NCI-H82 treated with DMSO at 0.1 percent for 48 hours (cell line): Measurements from ENCODE around the gene NOLC1.
A peak's percentile ranks its signal among the peaks of the same experiment; 100 is the strongest.

ENCODE experiments used
- DNase-seq: peaks from one replicate; lab custom pipeline; 2025; ENCODE audit not compliant: unreplicated experiment; lab: John Stamatoyannopoulos, UW

The NOLC1 gene

GRCh38 chr10:102121739-102122372 lies 30.3 kb upstream of the NOLC1 start:
- peak; percentile 81 for DNase-seq

DNA sequence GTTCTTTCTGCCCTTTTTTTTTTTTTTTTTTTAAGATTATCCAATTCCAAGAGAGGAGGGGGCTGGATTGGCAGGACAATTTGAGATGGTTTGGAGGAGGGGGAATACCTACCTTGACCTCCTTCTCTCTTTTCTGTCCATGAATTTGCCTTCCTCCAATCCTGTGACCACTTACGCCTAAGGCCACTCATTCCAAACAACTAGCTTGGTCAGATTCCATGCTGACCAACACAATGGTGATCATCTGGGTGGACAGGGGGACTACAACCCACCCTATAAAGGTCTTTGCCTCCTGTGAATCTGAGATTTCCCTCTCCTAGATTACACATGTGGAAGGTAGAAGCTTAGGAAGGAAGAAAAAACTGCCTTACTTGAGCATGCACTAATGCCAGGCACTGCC lies 29.7 kb upstream of the NOLC1 start:
- no peak for DNase-seq

DNA sequence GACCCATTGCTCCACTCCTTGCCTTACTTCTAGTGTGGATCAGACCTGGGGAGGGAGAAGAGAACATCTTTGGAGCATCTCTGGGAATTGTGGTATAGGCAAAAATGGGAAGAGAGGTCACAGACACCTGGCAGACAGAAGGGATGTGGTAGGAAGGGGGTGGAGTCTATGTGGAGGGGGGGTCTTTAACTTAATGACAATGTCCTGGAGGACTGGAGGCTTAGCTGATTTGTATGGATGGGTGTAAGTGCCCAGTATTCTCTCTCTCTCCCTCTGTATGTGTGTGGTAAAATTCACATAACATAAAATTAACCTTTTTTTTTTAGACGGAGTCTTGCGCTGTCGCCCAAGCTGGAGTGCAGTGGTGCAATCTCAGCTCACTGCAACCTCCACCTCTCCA lies 29.0 kb upstream of the NOLC1 start:
- DNase-seq, result no peak

DNA sequence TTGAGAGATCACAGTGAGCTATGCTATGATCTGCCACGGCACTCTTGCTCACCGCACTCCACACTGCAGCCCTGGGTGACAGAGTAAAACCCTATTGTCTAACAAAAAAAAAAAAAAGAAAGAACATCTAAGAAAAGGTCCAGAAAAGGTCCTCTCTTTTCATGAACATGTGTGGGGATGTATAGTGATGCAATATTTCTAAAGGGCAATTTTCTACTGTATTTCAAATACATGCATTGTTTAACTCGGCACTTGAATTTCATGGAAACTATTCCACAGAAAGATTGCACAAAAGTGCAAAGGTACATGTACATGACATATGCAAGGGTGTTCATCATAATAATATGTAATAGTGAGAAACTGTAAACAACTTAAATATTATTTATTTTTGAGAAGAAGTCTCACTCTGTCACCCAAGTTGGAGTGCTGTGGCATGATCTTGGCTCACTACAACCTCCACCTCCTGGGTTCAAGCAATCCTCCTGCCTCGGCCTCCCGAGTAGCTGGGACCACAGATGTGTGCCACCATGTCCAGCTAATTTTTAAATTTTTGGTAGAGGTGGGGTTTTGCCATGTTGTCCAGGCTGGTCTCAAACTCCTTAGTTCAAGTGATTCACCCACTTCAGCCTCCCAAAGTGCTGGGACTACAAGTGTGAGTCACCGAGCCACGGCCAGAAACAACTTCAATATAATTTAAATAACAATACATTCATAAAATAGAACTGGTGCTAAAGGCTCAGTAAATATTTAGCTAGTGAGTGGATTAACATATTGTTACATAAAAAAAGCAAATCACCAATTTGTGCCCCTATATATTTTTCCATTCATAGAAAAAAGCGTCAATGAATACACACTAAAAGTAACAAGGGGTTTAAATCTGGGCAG lies 20.7 kb upstream of the NOLC1 start:
- DNase-seq, result no peak

- no peak for DNase-seq
Measured at GRCh38 chr10:102132193-102132562, 20.0 kb upstream of the NOLC1 start.

- peak; percentile 96 for DNase-seq
Measured at GRCh38 chr10:102132563-102133372, 19.4 kb upstream of the NOLC1 start, which contains the start of gene PPRC1. PPRC1 (plus strand) TSS chr10:102133040; CDS start chr10:102133069, 29 bp downstream.

GRCh38 chr10:102133373-102134195 lies 18.6 kb upstream of the NOLC1 start:
- DNase-seq, result peak; percentile 23

DNA sequence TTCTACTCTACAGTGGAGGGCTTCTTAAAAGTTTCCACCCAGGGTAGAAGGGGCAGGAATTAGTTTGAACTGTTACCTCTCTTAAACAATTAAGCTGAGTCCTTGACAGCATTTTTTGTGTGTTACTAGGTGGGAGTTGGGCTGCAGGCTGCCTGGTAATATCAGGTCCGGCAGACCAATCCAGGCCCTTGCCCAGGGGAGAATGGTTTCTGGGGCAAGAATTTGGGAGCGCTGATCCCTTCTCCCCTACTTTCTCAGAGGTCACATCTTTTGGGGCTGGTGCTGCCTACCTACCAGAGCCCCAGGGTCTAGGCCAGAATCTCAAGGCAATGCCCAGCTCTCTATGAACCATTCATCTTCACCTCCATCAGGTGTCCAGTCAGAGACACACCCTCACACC lies 17.8 kb upstream of the NOLC1 start:
- no peak for DNase-seq

GRCh38 chr10:102135956-102136526 lies 16.1 kb upstream of the NOLC1 start:
- DNase-seq, result no peak

DNA sequence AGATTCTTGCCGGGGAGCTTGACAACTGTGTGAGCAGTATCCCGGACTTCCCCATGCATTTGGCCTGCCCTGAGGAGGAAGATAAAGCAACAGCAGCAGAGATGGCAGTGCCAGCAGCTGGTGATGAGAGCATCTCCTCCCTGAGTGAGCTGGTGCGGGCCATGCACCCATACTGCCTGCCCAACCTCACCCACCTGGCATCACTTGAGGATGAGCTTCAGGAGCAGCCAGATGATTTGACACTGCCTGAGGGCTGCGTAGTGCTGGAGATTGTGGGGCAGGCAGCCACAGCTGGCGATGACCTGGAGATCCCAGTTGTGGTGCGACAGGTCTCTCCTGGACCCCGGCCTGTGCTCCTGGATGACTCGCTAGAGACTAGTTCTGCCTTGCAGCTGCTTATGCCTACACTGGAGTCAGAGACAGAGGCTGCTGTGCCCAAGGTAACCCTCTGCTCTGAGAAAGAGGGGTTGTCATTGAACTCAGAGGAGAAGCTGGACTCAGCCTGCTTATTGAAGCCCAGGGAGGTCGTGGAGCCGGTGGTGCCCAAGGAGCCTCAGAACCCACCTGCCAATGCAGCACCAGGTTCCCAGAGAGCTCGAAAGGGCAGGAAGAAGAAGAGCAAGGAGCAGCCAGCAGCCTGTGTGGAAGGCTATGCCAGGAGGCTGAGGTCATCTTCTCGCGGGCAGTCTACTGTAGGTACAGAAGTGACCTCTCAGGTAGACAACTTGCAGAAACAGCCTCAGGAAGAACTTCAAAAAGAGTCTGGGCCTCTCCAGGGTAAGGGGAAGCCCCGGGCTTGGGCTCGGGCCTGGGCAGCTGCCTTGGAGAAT lies 12.7 kb upstream of the NOLC1 start:
- no peak for DNase-seq

- DNase-seq, result no peak
Measured at GRCh38 chr10:102140218-102140617, 12.0 kb upstream of the NOLC1 start.

DNA sequence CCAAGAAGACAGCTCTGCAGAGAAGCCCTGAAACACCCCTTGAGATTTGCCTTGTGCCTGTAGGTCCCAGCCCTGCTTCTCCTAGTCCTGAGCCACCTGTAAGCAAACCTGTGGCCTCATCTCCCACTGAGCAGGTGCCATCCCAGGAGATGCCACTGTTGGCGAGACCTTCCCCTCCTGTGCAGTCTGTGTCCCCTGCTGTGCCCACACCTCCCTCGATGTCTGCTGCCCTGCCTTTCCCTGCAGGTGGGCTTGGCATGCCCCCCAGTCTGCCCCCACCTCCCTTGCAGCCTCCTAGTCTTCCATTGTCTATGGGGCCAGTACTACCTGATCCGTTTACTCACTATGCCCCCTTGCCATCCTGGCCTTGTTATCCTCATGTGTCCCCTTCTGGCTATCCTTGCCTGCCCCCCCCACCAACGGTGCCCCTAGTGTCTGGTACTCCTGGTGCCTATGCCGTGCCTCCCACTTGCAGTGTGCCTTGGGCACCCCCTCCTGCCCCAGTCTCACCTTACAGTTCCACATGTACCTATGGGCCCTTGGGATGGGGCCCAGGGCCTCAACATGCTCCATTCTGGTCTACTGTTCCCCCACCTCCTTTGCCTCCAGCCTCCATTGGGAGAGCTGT lies 11.2 kb upstream of the NOLC1 start:
- DNase-seq, result no peak

DNA sequence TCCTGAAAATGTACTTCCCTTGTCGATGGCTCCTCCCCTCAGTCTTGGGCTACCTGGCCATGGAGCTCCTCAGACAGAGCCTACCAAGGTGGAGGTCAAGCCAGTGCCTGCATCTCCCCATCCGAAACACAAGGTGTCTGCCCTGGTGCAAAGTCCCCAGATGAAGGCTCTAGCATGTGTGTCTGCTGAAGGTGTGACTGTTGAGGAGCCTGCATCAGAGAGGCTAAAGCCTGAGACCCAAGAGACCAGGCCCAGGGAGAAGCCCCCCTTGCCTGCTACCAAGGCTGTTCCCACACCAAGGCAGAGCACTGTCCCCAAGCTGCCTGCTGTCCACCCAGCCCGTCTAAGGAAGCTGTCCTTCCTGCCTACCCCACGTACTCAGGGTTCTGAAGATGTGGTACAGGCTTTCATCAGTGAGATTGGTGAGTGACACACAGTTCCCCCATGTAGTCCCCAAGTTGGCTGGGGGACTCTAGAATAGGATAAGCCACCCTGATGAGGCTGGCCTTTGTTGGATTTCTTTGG lies 10.5 kb upstream of the NOLC1 start:
- no peak for DNase-seq

- no peak for DNase-seq
Measured at GRCh38 chr10:102146971-102147428, 5.2 kb upstream of the NOLC1 start.

DNA sequence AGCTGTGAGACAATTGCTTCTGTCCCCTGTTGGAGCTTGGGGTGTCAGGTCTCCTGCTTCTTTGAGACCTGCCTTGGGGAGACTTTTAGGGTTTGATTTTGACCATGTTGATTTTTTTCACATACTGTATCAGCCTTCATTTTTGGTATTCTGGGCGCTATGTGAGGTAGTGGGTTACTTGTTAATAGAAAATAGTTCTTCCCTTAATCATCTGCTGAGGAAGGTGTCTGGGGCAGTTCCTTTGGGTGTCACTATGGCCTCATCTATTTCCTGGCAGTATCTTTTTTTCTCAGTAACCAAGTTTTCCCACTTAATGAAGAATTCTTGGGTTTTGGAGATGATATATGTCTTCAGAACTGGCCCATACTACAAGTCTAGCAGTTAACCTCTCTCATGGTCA lies 4.6 kb upstream of the NOLC1 start:
- DNase-seq, result no peak

- no peak for DNase-seq
Measured at GRCh38 chr10:102148275-102148674, 3.9 kb upstream of the NOLC1 start.

DNA sequence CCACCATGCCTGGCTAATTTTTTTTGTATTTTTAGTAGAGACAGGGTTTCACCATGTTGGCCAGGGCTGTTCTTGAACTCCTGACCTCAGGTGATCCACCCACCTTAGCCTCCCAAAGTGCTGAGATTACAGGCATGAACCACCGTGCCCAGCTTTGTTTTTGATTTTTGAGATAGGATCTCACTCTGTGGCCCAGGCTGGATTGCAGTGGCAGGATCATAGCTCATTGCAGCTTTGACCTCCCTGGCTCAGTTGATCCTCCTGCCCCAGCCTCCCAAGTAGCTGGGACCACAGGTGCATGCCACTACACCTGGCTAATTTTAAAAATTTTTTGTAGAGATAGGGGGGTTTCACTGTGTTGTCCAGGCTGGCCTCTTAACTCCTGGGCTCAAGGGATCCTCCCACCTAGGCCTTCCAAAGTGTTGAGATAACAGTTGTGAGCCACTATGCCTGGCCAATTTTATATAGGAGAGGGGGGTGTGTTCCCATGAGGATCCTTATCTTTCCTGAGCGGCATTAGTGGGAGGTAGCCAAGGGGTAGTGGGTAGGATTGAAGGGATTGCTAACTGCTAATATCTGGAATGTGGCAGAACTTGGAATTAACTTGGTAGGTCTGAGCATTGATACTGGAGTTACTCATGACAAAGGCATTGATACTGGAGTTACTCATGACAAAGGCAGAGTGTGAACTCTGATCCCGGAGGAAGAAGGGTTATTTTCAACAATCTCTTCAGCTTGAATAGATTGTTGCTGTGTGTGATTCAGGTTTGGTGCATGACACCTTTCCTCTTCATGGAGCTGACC lies 1.0 kb upstream of the NOLC1 start:
- DNase-seq, result no peak

DNA sequence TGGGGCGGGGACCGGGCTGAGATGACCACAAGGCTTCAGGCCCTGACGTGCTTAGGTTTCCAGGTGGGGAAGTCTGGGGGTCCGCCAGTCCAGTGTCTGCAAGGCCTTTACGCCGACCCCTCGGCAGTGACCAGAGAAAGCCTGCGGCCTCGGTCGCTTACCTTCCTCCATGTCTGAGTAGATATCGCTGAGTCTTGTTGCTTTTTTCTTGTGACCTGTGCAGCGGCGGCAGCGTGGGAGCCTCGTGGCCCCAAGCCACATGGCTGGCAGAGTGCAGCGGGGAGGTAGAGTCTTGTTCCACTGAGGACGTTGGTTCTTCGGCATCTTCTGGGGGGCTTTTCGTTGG lies 329 bp downstream of the NOLC1 start:
- DNase-seq, result no peak
